Naive thymus-derived CD4-positive, alpha-beta T cell (primary cell): ENCODE results near the gene NRXN3. TPM values are rescaled to one million over a fixed set of nuclear protein-coding genes. Genes with fewer than 3 reads are reported as not detected.
A peak's percentile ranks its signal among the peaks of the same experiment; 100 is the strongest.

ENCODE experiments used
- ATAC-seq: fragments of 150-1000 bp; cut with Tn5 transposase; 2 replicates; pipeline ENCODE4 v1.10.0; 2021; ENCODE audit warnings: mild to moderate bottlenecking, moderate library complexity
- CTCF ChIA-PET: fragments of 350-600 bp; sonication (Branson Sonifier 250); formaldehyde crosslinking; loops from one replicate; lab custom pipeline; 2021; ENCODE audit warnings: antibody characterized with exemption; lab: Charles Lee
- POLR2A ChIA-PET: fragments of 350-600 bp; sonication (Branson Sonifier 250); formaldehyde crosslinking; loops from one replicate; lab custom pipeline; 2021; ENCODE audit warnings: antibody characterized with exemption, inconsistent platforms; lab: Charles Lee
- DNase-seq, 9 donors: peaks; one replicate each; pipeline versions ENCODE4 v3.0.0 to v3.0.0-alpha.2; 2020 to 2022; ENCODE audit warnings: mixed read lengths in 1 of 9
- H3K27ac ChIP-seq: one replicate; pipeline ENCODE4 v1.7.0; 2013; ENCODE audit warnings: mild to moderate bottlenecking, low read depth, low read length, moderate library complexity
- H3K27me3 ChIP-seq, 2 donors: one replicate each; pipeline ENCODE4 v1.7.0; 2013; ENCODE audit warnings: low read length in 2 of 2, mild to moderate bottlenecking in 2 of 2, moderate library complexity in 2 of 2; ENCODE audit not compliant: control insufficient read depth in 2 of 2, insufficient read depth in 2 of 2
- H3K36me3 ChIP-seq, 3 experiments: 1 replicate in 2 of 3; 2 replicates in 1 of 3; pipeline ENCODE4 v1.7.0; 2013; ENCODE audit warnings: low read length in 3 of 3, mild to moderate bottlenecking in 3 of 3, moderate library complexity in 1 of 3; ENCODE audit not compliant: insufficient read depth in 3 of 3, control insufficient read depth in 2 of 3
- H3K4me1 ChIP-seq, 2 donors: one replicate each; pipeline ENCODE4 v1.7.0; 2013; ENCODE audit warnings: low read length in 2 of 2, mild to moderate bottlenecking in 2 of 2, moderate library complexity in 1 of 2; ENCODE audit not compliant: control insufficient read depth in 2 of 2, insufficient read depth in 2 of 2
- H3K4me3 ChIP-seq: 2 replicates; pipeline ENCODE4 v1.7.0; 2013; ENCODE audit warnings: mild to moderate bottlenecking, low read length
- H3K9me3 ChIP-seq, 3 experiments: 1 replicate in 2 of 3; 2 replicates in 1 of 3; pipeline ENCODE4 v1.7.0; 2013; ENCODE audit warnings: low read length in 3 of 3; ENCODE audit not compliant: control insufficient read depth in 2 of 3
- H3K27ac Mint-ChIP-seq, 9 donors: one replicate each; pipeline ENCODE4 v1.8.0; 2020 to 2022; ENCODE audit warnings: mixed read lengths in 9 of 9, mild to moderate bottlenecking in 8 of 9, moderate library complexity in 5 of 9, inconsistent platforms in 2 of 9
- H3K27me3 Mint-ChIP-seq, 5 donors: one replicate each; pipeline ENCODE4 v1.8.0; 2021 to 2022; ENCODE audit warnings: mixed read lengths in 5 of 5, mild to moderate bottlenecking in 1 of 5
- H3K36me3 Mint-ChIP-seq, 5 donors: one replicate each; pipeline ENCODE4 v1.8.0; 2020 to 2022; ENCODE audit warnings: mixed read lengths in 5 of 5, mild to moderate bottlenecking in 3 of 5, inconsistent platforms in 1 of 5
- H3K4me1 Mint-ChIP-seq, 7 donors: one replicate each; pipeline ENCODE4 v1.8.0; 2020 to 2022; ENCODE audit warnings: mixed read lengths in 7 of 7, mild to moderate bottlenecking in 3 of 7, inconsistent platforms in 1 of 7
- H3K4me3 Mint-ChIP-seq, 10 donors: one replicate each; pipeline ENCODE4 v1.8.0; 2020 to 2022; ENCODE audit warnings: mild to moderate bottlenecking in 10 of 10, mixed read lengths in 10 of 10, moderate library complexity in 6 of 10, inconsistent platforms in 2 of 10
- H3K9me3 Mint-ChIP-seq, 11 donors: one replicate each; pipeline ENCODE4 v1.8.0; 2020 to 2022; ENCODE audit warnings: mixed read lengths in 11 of 11, mild to moderate bottlenecking in 4 of 11, inconsistent platforms in 1 of 11, moderate library complexity in 1 of 11
- intact Hi-C, 2 donors: fragments of 100-400 bp; cut with micrococcal nuclease; formaldehyde crosslinking; loops; one replicate each; pipeline ENCODE4 v1.15.1; 2023
- polyA plus RNA-seq, 2 donors: library from polyadenylated mRNA; unstranded; fragments of 300-500 nt; fragmentation: Illumina TruSeq; gene quantifications; one replicate each; pipeline ENCODE4 v1.2.3, GENCODE V29; 2021
- total RNA-seq, 6 experiments: library from RNA in 5 of 6; stranded (reverse) in 5 of 6; gene quantifications; 1 replicate in 5 of 6; 2 replicates in 1 of 6; pipeline ENCODE4 v1.2.3 and lab custom pipeline; 2021 to 2026

Gene NRXN3
- total and polyA plus RNA-seq, 7 experiments from 2014 or later, result not detected

DNA sequence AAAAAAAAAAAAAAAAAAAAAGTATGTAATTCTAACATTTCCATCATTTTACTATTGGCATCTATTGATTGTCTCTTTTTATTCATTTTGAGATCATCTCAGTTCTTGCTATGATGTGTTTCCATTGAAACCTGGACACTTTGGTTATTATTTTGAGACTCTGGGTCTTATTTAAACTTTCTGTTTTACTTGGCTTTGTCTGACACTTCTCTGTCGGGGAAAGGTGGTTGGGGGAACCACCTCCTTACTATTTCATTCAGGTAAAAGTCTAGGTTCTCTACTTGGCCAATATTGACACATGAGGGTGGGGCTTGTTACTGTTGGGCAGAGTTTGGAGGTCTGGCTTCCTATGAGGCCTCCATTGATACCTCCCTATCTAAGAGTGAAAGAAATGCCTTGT, 228.0 kb downstream of the NRXN3 start:
- H3K36me3 Mint-ChIP-seq, result peaks cover 0 to 4% (median 0%) of the 10 kb centered on the region in 5 donors

DNA sequence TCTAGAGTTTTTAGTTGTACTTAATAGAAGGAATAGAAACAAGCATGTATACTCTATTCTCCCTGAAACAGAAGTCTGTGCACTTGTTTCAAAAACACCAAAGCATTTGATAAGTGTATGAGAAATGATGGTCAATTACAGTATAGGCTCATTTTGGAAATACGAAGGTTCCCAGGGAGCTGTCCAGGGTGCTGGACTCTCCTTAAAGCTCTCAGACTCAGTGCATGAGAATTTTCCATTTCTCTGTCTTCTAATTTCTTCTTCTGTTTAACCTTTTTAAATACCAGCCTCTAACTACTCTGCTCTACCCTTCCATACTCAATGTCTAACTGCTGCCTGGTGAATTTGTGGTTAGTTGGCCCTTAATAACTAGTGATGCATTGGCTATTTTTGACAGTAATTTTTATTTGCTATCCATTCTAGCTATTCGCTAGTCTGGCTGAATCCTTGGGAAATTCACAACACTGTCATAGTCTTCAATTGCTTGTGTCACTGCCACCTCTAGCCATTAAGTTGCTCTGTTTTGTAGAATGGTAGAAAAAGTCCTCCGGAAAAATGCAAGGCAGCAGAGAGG, 229.2 kb downstream of the NRXN3 start:
- Mint-ChIP-seq H3K4me3 (no peak overlapping the region), H3K27me3 (peaks cover 0 to 21% (median 0%) of the 10 kb centered on the region in 5 donors), H3K36me3 (peaks cover 0 to 4% (median 0%) of the 10 kb centered on the region in 5 donors), H3K27ac (no peak overlapping the region), H3K9me3 (peaks cover 0 to 14% (median 4%) of the 10 kb centered on the region in 11 donors), H3K4me1 (peaks cover 0 to 4% (median 0%) of the 10 kb centered on the region in 7 donors)
- POLR2A ChIA-PET, result no interaction called here
- Histone ChIP-seq H3K4me1 (no peaks in the 10 kb centered on the region), H3K27me3 (no peaks in the 10 kb centered on the region), H3K9me3 (no peaks in the 10 kb centered on the region), H3K36me3 (no peaks in the 10 kb centered on the region), H3K4me3 (no peak overlapping the region), H3K27ac (no peak overlapping the region)
- ATAC-seq (no peak), DNase-seq (peak in 1 of 9 donors; percentile 24)
- CTCF ChIA-PET, result no interaction called here
- intact Hi-C loops, result no loop called here

More for the DNA sequence above, 228.0 kb downstream of the NRXN3 start:
- ChIA-PET CTCF (no interaction called here), POLR2A (no interaction called here)
- Histone ChIP-seq H3K36me3 (no peaks in the 10 kb centered on the region), H3K27me3 (no peaks in the 10 kb centered on the region), H3K4me3 (no peak overlapping the region), H3K4me1 (no peaks in the 10 kb centered on the region), H3K9me3 (no peaks in the 10 kb centered on the region), H3K27ac (no peak overlapping the region)
- ATAC-seq (no peak), DNase-seq (no peak)
- Mint-ChIP-seq H3K27ac (no peak overlapping the region), H3K9me3 (peaks cover 0 to 14% (median 4%) of the 10 kb centered on the region in 11 donors), H3K4me1 (peaks cover 0 to 1% (median 0%) of the 10 kb centered on the region in 7 donors), H3K27me3 (peaks cover 0 to 13% (median 0%) of the 10 kb centered on the region in 5 donors), H3K4me3 (no peak overlapping the region)
- intact Hi-C loops, result no loop called here

DNA sequence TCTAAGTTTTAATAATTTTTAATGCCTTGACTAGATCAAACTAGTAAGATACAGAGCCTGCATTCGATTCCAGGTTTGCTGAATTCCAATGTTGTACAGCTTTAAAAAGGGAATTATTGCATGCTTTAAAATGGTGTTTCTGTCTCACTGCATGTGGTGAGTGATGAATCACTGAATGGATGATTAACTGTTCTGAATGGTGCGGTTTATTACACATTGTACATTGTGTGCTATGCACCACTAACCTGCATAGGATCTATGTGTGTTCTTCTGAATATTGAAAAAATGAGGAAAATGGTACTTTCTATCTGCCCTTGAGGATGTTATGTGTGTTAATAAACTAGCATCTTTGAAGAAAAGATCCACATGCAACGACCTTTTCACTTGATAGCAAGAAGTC, 231.7 kb downstream of the NRXN3 start:
- Histone ChIP-seq H3K4me3 (no peak overlapping the region), H3K4me1 (no peaks in the 10 kb centered on the region), H3K27ac (no peak overlapping the region), H3K27me3 (no peaks in the 10 kb centered on the region), H3K36me3 (no peaks in the 10 kb centered on the region), H3K9me3 (no peaks in the 10 kb centered on the region)
- ChIA-PET POLR2A (no interaction called here), CTCF (no interaction called here)
- Mint-ChIP-seq H3K4me1 (peaks cover 0 to 4% (median 0%) of the 10 kb centered on the region in 7 donors), H3K27ac (no peak overlapping the region), H3K36me3 (peaks cover 0 to 4% (median 0%) of the 10 kb centered on the region in 5 donors), H3K4me3 (no peak overlapping the region), H3K9me3 (peaks cover 0 to 14% (median 5%) of the 10 kb centered on the region in 11 donors), H3K27me3 (peaks cover 0 to 31% (median 10%) of the 10 kb centered on the region in 5 donors)
- ATAC-seq, result no peak
- DNase-seq, result no peak
- intact Hi-C loops, result no loop called here

DNA sequence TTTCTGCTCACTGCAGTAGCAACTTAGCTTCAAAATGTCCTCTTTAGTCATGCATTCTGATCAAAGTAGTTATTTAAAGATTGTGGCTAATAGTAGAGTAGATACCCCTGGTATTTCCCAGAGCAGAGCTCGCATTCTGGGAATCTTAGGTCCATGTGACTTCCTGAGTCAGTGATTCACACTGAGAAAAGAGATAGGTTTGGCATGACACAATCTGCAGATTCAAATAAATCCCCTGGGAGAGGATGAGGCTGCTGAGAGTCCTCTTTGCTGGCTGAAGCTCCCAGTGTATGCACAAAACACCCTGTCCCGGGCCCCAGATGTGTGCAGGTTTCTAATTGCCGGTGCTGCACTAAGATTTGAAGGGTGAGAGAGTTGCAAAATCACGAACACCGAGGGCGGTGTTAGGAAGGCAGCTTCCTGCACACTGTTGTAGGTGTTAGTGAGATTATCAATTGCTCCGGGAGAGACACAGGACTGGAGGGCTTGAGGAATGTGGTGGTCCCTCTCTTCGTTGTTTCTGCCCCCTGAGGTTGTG, 233.2 kb downstream of the NRXN3 start:
- Histone ChIP-seq H3K4me3 (no peak overlapping the region), H3K4me1 (no peaks in the 10 kb centered on the region), H3K27ac (no peak overlapping the region), H3K9me3 (no peaks in the 10 kb centered on the region), H3K36me3 (no peaks in the 10 kb centered on the region), H3K27me3 (no peaks in the 10 kb centered on the region)
- Mint-ChIP-seq H3K27ac (no peak overlapping the region), H3K27me3 (peaks cover 0 to 32% (median 10%) of the 10 kb centered on the region in 5 donors), H3K4me1 (peaks cover 0 to 4% (median 0%) of the 10 kb centered on the region in 7 donors), H3K9me3 (peaks cover 0 to 12% (median 4%) of the 10 kb centered on the region in 11 donors), H3K36me3 (peaks cover 0 to 3% (median 0%) of the 10 kb centered on the region in 5 donors), H3K4me3 (no peak overlapping the region)
- no peak for DNase-seq
- intact Hi-C loops, result no loop called here
- CTCF ChIA-PET, result no interaction called here
- POLR2A ChIA-PET, result no interaction called here
- ATAC-seq, result no peak

DNA sequence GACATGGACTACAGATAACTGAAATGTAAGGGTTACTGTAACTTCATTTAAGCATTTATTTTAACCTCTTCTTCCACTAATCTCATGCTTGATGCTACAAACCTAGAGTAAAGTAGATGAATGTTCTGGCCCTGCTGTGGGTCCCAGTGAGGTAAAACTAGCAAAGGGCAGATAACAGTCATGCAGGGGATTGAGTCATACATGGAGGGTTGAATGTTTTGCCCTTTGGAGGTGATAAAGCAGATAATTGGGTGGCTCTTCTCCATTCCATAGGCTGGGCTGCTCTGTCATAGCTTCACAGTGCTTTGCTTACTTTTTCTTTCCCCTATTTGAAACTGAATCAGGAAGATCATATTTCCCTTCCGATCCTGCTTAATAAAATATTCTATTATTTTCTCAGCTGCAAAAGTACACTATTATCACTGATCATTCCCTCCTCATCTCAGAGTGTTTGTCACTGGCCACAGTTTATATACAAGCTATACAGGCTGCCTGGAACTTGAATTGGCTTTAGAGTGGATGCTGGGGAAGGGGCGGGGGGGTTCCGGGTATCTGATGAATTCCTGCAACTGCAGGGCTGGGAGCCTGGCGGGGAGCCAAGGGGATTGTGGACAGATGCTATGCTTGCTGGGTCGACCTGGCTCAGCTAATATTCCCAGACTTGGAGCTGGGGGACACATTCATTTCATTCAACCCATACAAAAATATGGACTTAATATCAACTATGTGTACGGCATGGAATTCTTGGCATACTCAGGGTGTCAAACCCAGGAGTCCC, 235.1 kb downstream of the NRXN3 start:
- H3K36me3 Mint-ChIP-seq, result no peaks in the 10 kb centered on the region
- H3K9me3 Mint-ChIP-seq, result peaks cover 0 to 6% (median 2%) of the 10 kb centered on the region in 11 donors
- Histone ChIP-seq H3K4me3 (no peak overlapping the region), H3K9me3 (no peaks in the 10 kb centered on the region), H3K27ac (no peak overlapping the region), H3K4me1 (no peaks in the 10 kb centered on the region), H3K27me3 (no peaks in the 10 kb centered on the region), H3K36me3 (no peaks in the 10 kb centered on the region)
- H3K4me3 Mint-ChIP-seq, result no peak overlapping the region
- no peak overlapping the region for H3K27ac Mint-ChIP-seq
- no peak for DNase-seq
- ChIA-PET POLR2A (no interaction called here), CTCF (no interaction called here)
- no peak for ATAC-seq
- peaks cover 0 to 32% (median 10%) of the 10 kb centered on the region in 5 donors for H3K27me3 Mint-ChIP-seq
- intact Hi-C loops, result no loop called here
- peaks cover 0 to 4% (median 0%) of the 10 kb centered on the region in 7 donors for H3K4me1 Mint-ChIP-seq

DNA sequence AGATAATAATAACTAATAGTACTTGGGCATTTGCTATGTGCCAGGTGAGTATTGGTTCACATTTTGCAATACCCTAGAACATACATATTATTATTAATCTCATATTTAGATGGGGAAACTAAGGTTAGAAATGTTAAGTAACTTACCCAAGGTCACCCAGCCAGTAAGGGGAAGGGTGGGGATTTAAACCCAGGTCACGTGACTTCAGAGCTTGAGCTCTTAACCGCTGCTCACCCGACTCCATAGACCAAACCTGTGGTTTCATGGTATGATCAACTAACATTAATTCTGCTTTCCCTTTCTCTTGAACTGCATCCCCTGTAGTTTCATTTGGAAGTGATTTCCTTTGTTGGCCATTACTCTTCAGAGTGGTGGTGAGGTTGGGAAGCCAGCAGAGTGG, 242.3 kb downstream of the NRXN3 start:
- Histone ChIP-seq H3K27ac (no peak overlapping the region), H3K36me3 (no peaks in the 10 kb centered on the region), H3K27me3 (no peaks in the 10 kb centered on the region), H3K9me3 (no peaks in the 10 kb centered on the region), H3K4me1 (no peaks in the 10 kb centered on the region), H3K4me3 (no peak overlapping the region)
- Mint-ChIP-seq H3K9me3 (peaks cover 0 to 12% (median 3%) of the 10 kb centered on the region in 11 donors), H3K4me3 (no peak overlapping the region), H3K27ac (no peak overlapping the region), H3K4me1 (no peaks in the 10 kb centered on the region), H3K36me3 (no peaks in the 10 kb centered on the region), H3K27me3 (peaks cover 0 to 13% (median 4%) of the 10 kb centered on the region in 5 donors)
- DNase-seq, result no peak
- intact Hi-C loops, result no loop called here
- no peak for ATAC-seq
- ChIA-PET POLR2A (no interaction called here), CTCF (no interaction called here)
